Measurements from ENCODE around the gene GNG2.

Gene GNG2

GRCh38 chr14:51951656-51952055 is 91.2 kb downstream of the GNG2 start:
- no peak for DNase-seq

GRCh38 chr14:51954031-51954430 is 93.6 kb downstream of the GNG2 start:
- no peak for DNase-seq

- peak; percentile 11 for DNase-seq
These were observed 94.2 kb downstream of the GNG2 start for GRCh38 chr14:51954657-51955056.

GRCh38 chr14:51957950-51958349 is 97.5 kb downstream of the GNG2 start:
- DNase-seq = no peak

- DNase-seq = no peak
These were observed 99.5 kb downstream of the GNG2 start for GRCh38 chr14:51959928-51960327.

GRCh38 chr14:51960866-51961265 is 100.5 kb downstream of the GNG2 start:
- DNase-seq = no peak

- DNase-seq = peak; percentile 35
These were observed 102.3 kb downstream of the GNG2 start for GRCh38 chr14:51962711-51963110.

GRCh38 chr14:51963286-51963685 is 102.9 kb downstream of the GNG2 start:
- DNase-seq = peak; percentile 48

GRCh38 chr14:51967521-51967920 is 107.1 kb downstream of the GNG2 start:
- no peak for DNase-seq

- no peak for DNase-seq
These were observed 109.6 kb downstream of the GNG2 start for GRCh38 chr14:51969852-51970540.

GRCh38 chr14:51972566-51972965 is 112.2 kb downstream of the GNG2 start:
- no peak for DNase-seq

GRCh38 chr14:51977075-51977474 is 116.7 kb downstream of the GNG2 start:
- DNase-seq = no peak

GRCh38 chr14:51978681-51979085 is 118.3 kb downstream of the GNG2 start:
- DNase-seq = no peak

- peak; percentile 62 for DNase-seq
These were observed 118.8 kb downstream of the GNG2 start for GRCh38 chr14:51979088-51979709.

GRCh38 chr14:51981218-51981854 is 120.9 kb downstream of the GNG2 start:
- DNase-seq = no peak

- no peak for DNase-seq
These were observed 127.8 kb downstream of the GNG2 start for GRCh38 chr14:51988221-51988620.

GRCh38 chr14:51989293-51990234 is 129.2 kb downstream of the GNG2 start, which contains the start of gene RTRAF:
TSS of gene RTRAF (plus strand) at chr14:51989546. CDS start at chr14:51989640, 94 bp downstream.
- peak; percentile 94 for DNase-seq

GRCh38 chr14:51990488-51990887 is 130.1 kb downstream of the GNG2 start:
- no peak for DNase-seq

GRCh38 chr14:51993285-51993920 is 133.0 kb downstream of the GNG2 start:
- no peak for DNase-seq

GRCh38 chr14:51996148-51996746 is 135.8 kb downstream of the GNG2 start:
- peak; percentile 34 for DNase-seq

- DNase-seq = no peak
These were observed 137.9 kb downstream of the GNG2 start for GRCh38 chr14:51998348-51998747.

GRCh38 chr14:51999084-51999483 is 138.7 kb downstream of the GNG2 start:
- DNase-seq = peak; percentile 84

All from HCEC 1CT (cell line).